Smooth muscle cell of the brain vasculature (primary cell): ENCODE measurements around the gene CNGB1.
"Not testable (repeated sequence)": the region's sequence is repeated elsewhere in the genome, so short reads cannot be mapped to it uniquely, and the experiment has no call there.

Experiments used
- DNase-seq: peaks from one replicate; pipeline ENCODE4 v3.0.0-alpha.2; 2012; ENCODE audit warnings: low read depth, low spot score

CNGB1 gene

GRCh38 chr16:57906382-57907316 lies 64.3 kb downstream of the CNGB1 start:
- DNase-seq: no peak

- DNase-seq: no peak
Measured at GRCh38 chr16:57904101-57904500, 66.8 kb downstream of the CNGB1 start.

- DNase-seq: no peak
Measured at GRCh38 chr16:57903656-57904055, 67.3 kb downstream of the CNGB1 start.

- DNase-seq: no peak
Measured at GRCh38 chr16:57901480-57902069, 69.4 kb downstream of the CNGB1 start.

- DNase-seq: no peak
Measured at GRCh38 chr16:57900796-57901479, 70.0 kb downstream of the CNGB1 start.

- DNase-seq: peak; percentile 40
Measured at GRCh38 chr16:57899771-57900661, 70.9 kb downstream of the CNGB1 start.

GRCh38 chr16:57898961-57899360 lies 72.0 kb downstream of the CNGB1 start:
- DNase-seq: no peak

- no peak for DNase-seq
Measured at GRCh38 chr16:57897996-57898395, 72.9 kb downstream of the CNGB1 start.

GRCh38 chr16:57897053-57897784 lies 73.7 kb downstream of the CNGB1 start:
- no peak for DNase-seq

GRCh38 chr16:57895081-57895547 lies 75.8 kb downstream of the CNGB1 start:
- DNase-seq: not testable (repeated sequence)

GRCh38 chr16:57894390-57895080 lies 76.4 kb downstream of the CNGB1 start:
- no peak for DNase-seq

GRCh38 chr16:57893559-57894389 lies 77.2 kb downstream of the CNGB1 start:
- DNase-seq: no peak

- no peak for DNase-seq
Measured at GRCh38 chr16:57893217-57893558, 77.7 kb downstream of the CNGB1 start.

- DNase-seq: no peak
Measured at GRCh38 chr16:57892447-57893096, 78.4 kb downstream of the CNGB1 start.

- peak; percentile 32 for DNase-seq
Measured at GRCh38 chr16:57892041-57892440, 78.9 kb downstream of the CNGB1 start.

- DNase-seq: no peak
Measured at GRCh38 chr16:57890752-57891111, 80.2 kb downstream of the CNGB1 start.

GRCh38 chr16:57889960-57890751 lies 80.8 kb downstream of the CNGB1 start:
- no peak for DNase-seq

GRCh38 chr16:57889522-57889921 lies 81.4 kb downstream of the CNGB1 start:
- no peak for DNase-seq
